Right atrium auricular region (tissue), 2 donors: ENCODE data around the gene DSC1. TPM values are rescaled to one million over a fixed set of nuclear protein-coding genes. Genes with fewer than 3 reads are reported as not detected.
"Not testable (repeated sequence)": the region's sequence is repeated elsewhere in the genome, so short reads cannot be mapped to it uniquely, and the experiment has no call there.

Experiments used
- DNase-seq: peaks from one replicate; pipeline ENCODE4 v3.0.0-alpha.2; 2019; ENCODE audit warnings: low spot score
- H3K27ac ChIP-seq, 2 donors: fragments of 200-600 bp; sonication (generic); 1 replicate in 1 of 2; 2 replicates in 1 of 2; pipeline ENCODE4 v1.5.1; 2016 to 2019
- H3K27me3 ChIP-seq, 2 donors: fragments of 200-600 bp; sonication (generic); one replicate each; pipeline versions ENCODE4 v1.5.1 to v1.6.0; 2017 to 2019
- H3K36me3 ChIP-seq: fragments of 200-600 bp; sonication (generic); one replicate; pipeline ENCODE4 v1.5.1; 2016
- H3K4me1 ChIP-seq, 2 donors: fragments of 200-600 bp; sonication (generic); one replicate each; pipeline versions ENCODE4 v1.5.1 to v1.6.0; 2017 to 2019
- H3K4me3 ChIP-seq, 2 donors: fragments of 200-600 bp; sonication (generic); 1 replicate in 1 of 2; 2 replicates in 1 of 2; pipeline ENCODE4 v1.5.1; 2017 to 2019; ENCODE audit warnings: mild to moderate bottlenecking in 1 of 2, moderate library complexity in 1 of 2
- H3K9me3 ChIP-seq, 2 donors: fragments of 200-600 bp; sonication (generic); one replicate each; pipeline ENCODE4 v1.5.1; 2019
- CTCF ChIP-seq, 2 donors: fragments of 200-600 bp; sonication (generic); IDR thresholded peaks; one replicate each; pipeline ENCODE4 v1.5.1; 2019; ENCODE audit warnings: antibody characterized with exemption in 2 of 2
- total RNA-seq, 2 donors: library from RNA; depleted of rRNA; stranded (reverse); fragments of >200 nt; gene quantifications; one replicate each; pipeline ENCODE4 v1.1.0, GENCODE V29; 2016

Gene DSC1
- total RNA-seq, 2 donors from 2014 or later: 54.0 to 75.3 TPM

GRCh38 chr18:31134988-31135529 is 27.6 kb downstream of the DSC1 start:
- Histone ChIP-seq H3K27ac (no peak overlapping the region), H3K36me3 (no peaks in the 10 kb centered on the region), H3K4me3 (no peak overlapping the region), H3K9me3 (no peaks in the 10 kb centered on the region), H3K4me1 (no peaks in the 10 kb centered on the region), H3K27me3 (no peaks in the 10 kb centered on the region)
- DNase-seq: no peak
- no peak for TF ChIP-seq CTCF (IDR thresholded peaks at IDR 0.05)

- Histone ChIP-seq H3K4me1 (no peaks in the 10 kb centered on the region), H3K27me3 (no peaks in the 10 kb centered on the region), H3K9me3 (peaks cover 0 to 5% of the 10 kb centered on the region in 2 donors), H3K27ac (no peak overlapping the region), H3K36me3 (no peaks in the 10 kb centered on the region), H3K4me3 (no peak overlapping the region)
- DNase-seq: no peak
- no peak for TF ChIP-seq CTCF (IDR thresholded peaks at IDR 0.05)
Measured at GRCh38 chr18:31129398-31130115, 33.1 kb downstream of the DSC1 start.

- no peaks in the 10 kb centered on the region for H3K27me3 ChIP-seq
- no peaks in the 10 kb centered on the region for H3K36me3 ChIP-seq
- no peak overlapping the region for H3K27ac ChIP-seq
- no peak for DNase-seq
- no peak for TF ChIP-seq CTCF (IDR thresholded peaks at IDR 0.05)
- H3K9me3 ChIP-seq: peaks cover 0 to 5% of the 10 kb centered on the region in 2 donors
- no peak overlapping the region for H3K4me3 ChIP-seq
- no peaks in the 10 kb centered on the region for H3K4me1 ChIP-seq
Measured at GRCh38 chr18:31125878-31126277, 36.8 kb downstream of the DSC1 start.

DNA sequence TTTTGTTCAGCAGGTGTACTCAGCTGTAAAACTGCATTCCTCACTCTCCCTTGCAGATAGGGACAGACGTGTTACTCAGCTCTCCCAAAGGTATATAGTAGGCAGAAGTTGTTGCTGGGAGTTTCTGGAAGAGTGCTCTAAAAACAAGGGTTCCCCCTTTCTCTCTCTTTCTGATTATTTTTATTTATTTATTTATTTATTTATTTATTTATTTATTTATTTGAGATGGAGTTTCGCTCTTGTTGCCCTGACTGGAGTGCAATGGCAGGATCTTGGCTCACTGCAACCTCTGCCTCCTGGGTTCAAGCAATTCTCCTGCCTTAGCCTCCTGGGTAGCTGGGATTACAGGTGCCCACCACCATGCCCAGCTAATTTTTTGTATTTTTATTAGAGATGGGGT is 39.5 kb downstream of the DSC1 start:
- not testable (repeated sequence) for H3K9me3 ChIP-seq, H3K27ac ChIP-seq, H3K4me3 ChIP-seq, DNase-seq, H3K4me1 ChIP-seq, H3K27me3 ChIP-seq, H3K36me3 ChIP-seq

DNA sequence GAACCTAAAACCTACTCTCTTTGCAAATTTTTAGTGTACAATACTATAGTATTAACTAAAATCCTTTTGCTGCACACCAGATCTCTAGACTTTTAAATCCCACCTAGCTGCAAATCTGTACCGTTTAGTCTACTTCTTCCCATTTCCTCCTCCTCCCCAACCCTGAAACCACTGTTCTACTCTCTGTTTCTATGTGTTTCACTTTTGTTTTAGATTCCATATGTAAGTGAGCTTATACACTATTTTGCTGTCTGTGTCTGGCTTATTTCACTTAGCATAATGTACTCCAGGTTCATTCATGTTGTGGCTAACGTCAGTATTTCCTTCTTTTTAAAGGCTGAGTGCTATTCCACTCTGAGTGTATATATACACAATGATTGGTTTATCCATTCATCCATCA is 42.1 kb downstream of the DSC1 start:
- TF ChIP-seq CTCF (IDR thresholded peaks at IDR 0.05): no peak

GRCh38 chr18:31116853-31117595 is 45.6 kb downstream of the DSC1 start:
- H3K27me3 ChIP-seq: no peaks in the 10 kb centered on the region
- H3K27ac ChIP-seq: no peak overlapping the region
- no peaks in the 10 kb centered on the region for H3K4me1 ChIP-seq
- no peak for DNase-seq
- no peak overlapping the region for H3K4me3 ChIP-seq
- no peaks in the 10 kb centered on the region for H3K9me3 ChIP-seq
- TF ChIP-seq CTCF (IDR thresholded peaks at IDR 0.05): no peak
- no peaks in the 10 kb centered on the region for H3K36me3 ChIP-seq

More for the DNA sequence above, 42.1 kb downstream of the DSC1 start:
- Histone ChIP-seq H3K4me3 (no peak overlapping the region), H3K27ac (no peak overlapping the region), H3K27me3 (no peaks in the 10 kb centered on the region), H3K36me3 (no peaks in the 10 kb centered on the region), H3K4me1 (no peaks in the 10 kb centered on the region), H3K9me3 (no peaks in the 10 kb centered on the region)
- DNase-seq: no peak
